HEK293 (cell line): ENCODE results near the gene TOR4A.
A peak's percentile ranks its signal among the peaks of the same experiment; 100 is the strongest.

Experiments used
- GLIS2 ChIP-seq: fragments of 450-650 bp; formaldehyde crosslinking; IDR thresholded peaks from 2 replicates; pipeline ENCODE4 v1.5.1; 2016; ENCODE audit warnings: missing biosample characterization, missing genetic modification characterization
- KLF1 ChIP-seq: fragments of 450-650 bp; formaldehyde crosslinking; IDR thresholded peaks from 2 replicates; pipeline ENCODE4 v1.5.1; 2016; ENCODE audit warnings: missing biosample characterization, missing genetic modification characterization
- MEIS1 ChIP-seq: sonication (generic); formaldehyde crosslinking; IDR thresholded peaks from 2 replicates; pipeline ENCODE4 v1.8.1; 2022; ENCODE audit warnings: missing genetic modification reagents, mild to moderate bottlenecking, borderline replicate concordance
- OSR2 ChIP-seq: fragments of 450-650 bp; formaldehyde crosslinking; IDR thresholded peaks from 2 replicates; pipeline ENCODE4 v1.5.1; 2016; ENCODE audit warnings: missing biosample characterization, missing genetic modification characterization
- SP3 ChIP-seq: fragments of 450-650 bp; formaldehyde crosslinking; IDR thresholded peaks from 2 replicates; pipeline ENCODE4 v1.5.1; 2016; ENCODE audit warnings: missing biosample characterization, missing genetic modification characterization
- TRIM28 ChIP-seq: IDR thresholded peaks from 2 replicates; pipeline ENCODE4 v1.6.1; 2011; ENCODE audit warnings: low read length, control low read depth, borderline replicate concordance
- ZBTB48 ChIP-seq: fragments of 450-650 bp; formaldehyde crosslinking; IDR thresholded peaks from 2 replicates; pipeline ENCODE4 v1.5.1; 2016; ENCODE audit warnings: missing biosample characterization, missing genetic modification characterization
- ZNF514 ChIP-seq: fragments of 450-650 bp; formaldehyde crosslinking; IDR thresholded peaks from 2 replicates; pipeline ENCODE4 v1.5.1; 2016; ENCODE audit warnings: missing biosample characterization, missing genetic modification characterization
- ZNF530 ChIP-seq: fragments of 450-650 bp; formaldehyde crosslinking; IDR thresholded peaks from 2 replicates; pipeline ENCODE4 v1.5.1; 2016; ENCODE audit warnings: low read depth, missing biosample characterization, missing genetic modification characterization
- ZNF560 ChIP-seq: fragments of 450-650 bp; formaldehyde crosslinking; IDR thresholded peaks from 2 replicates; pipeline ENCODE4 v1.5.1; 2017; ENCODE audit warnings: missing biosample characterization, missing genetic modification characterization, borderline replicate concordance
- ZNF571 ChIP-seq: fragments of 450-650 bp; formaldehyde crosslinking; IDR thresholded peaks from 2 replicates; pipeline ENCODE4 v1.5.0; 2017; ENCODE audit warnings: missing biosample characterization, missing genetic modification characterization
- ZNF701 ChIP-seq: fragments of 450-650 bp; formaldehyde crosslinking; IDR thresholded peaks from 2 replicates; pipeline ENCODE4 v1.5.1; 2016; ENCODE audit warnings: missing biosample characterization, missing genetic modification characterization
- ZNF707 ChIP-seq: fragments of 450-650 bp; formaldehyde crosslinking; IDR thresholded peaks from 2 replicates; pipeline ENCODE4 v1.5.1; 2016; ENCODE audit warnings: missing biosample characterization, missing genetic modification characterization
- ZNF792 ChIP-seq: fragments of 450-650 bp; formaldehyde crosslinking; IDR thresholded peaks from 2 replicates; pipeline ENCODE4 v1.5.1; 2016; ENCODE audit warnings: missing biosample characterization, missing genetic modification characterization
- TF ChIP-seq, protein P1 (sequence below): fragments of 450-650 bp; formaldehyde crosslinking; IDR thresholded peaks from 2 replicates; pipeline ENCODE4 v1.5.1; 2017; ENCODE audit warnings: missing biosample characterization, missing genetic modification characterization
- TF ChIP-seq, protein P2 (sequence below): fragments of 450-650 bp; formaldehyde crosslinking; IDR thresholded peaks from 2 replicates; pipeline ENCODE4 v1.5.1; 2017; ENCODE audit warnings: missing biosample characterization, missing genetic modification characterization
- TF ChIP-seq, protein P3 (sequence below): fragments of 450-650 bp; formaldehyde crosslinking; IDR thresholded peaks from 2 replicates; pipeline ENCODE4 v1.5.1; 2016; ENCODE audit warnings: missing biosample characterization, missing genetic modification characterization
- TF ChIP-seq, protein P4 (sequence below): fragments of 450-650 bp; formaldehyde crosslinking; IDR thresholded peaks from 2 replicates; pipeline ENCODE4 v1.5.1; 2016; ENCODE audit warnings: missing biosample characterization, missing genetic modification characterization
- TF ChIP-seq, protein P5 (sequence below): fragments of 450-650 bp; formaldehyde crosslinking; IDR thresholded peaks from 2 replicates; pipeline ENCODE4 v1.5.1; 2016; ENCODE audit warnings: missing biosample characterization, missing genetic modification characterization, borderline replicate concordance
- TF ChIP-seq, protein P6 (sequence below): fragments of 450-650 bp; formaldehyde crosslinking; IDR thresholded peaks from 2 replicates; pipeline ENCODE4 v1.5.1; 2016; ENCODE audit warnings: missing biosample characterization, missing genetic modification characterization
- TF ChIP-seq, protein P7 (sequence below): fragments of 450-650 bp; formaldehyde crosslinking; IDR thresholded peaks from 2 replicates; pipeline ENCODE4 v1.5.1; 2016; ENCODE audit warnings: missing biosample characterization, missing genetic modification characterization

TOR4A gene

DNA sequence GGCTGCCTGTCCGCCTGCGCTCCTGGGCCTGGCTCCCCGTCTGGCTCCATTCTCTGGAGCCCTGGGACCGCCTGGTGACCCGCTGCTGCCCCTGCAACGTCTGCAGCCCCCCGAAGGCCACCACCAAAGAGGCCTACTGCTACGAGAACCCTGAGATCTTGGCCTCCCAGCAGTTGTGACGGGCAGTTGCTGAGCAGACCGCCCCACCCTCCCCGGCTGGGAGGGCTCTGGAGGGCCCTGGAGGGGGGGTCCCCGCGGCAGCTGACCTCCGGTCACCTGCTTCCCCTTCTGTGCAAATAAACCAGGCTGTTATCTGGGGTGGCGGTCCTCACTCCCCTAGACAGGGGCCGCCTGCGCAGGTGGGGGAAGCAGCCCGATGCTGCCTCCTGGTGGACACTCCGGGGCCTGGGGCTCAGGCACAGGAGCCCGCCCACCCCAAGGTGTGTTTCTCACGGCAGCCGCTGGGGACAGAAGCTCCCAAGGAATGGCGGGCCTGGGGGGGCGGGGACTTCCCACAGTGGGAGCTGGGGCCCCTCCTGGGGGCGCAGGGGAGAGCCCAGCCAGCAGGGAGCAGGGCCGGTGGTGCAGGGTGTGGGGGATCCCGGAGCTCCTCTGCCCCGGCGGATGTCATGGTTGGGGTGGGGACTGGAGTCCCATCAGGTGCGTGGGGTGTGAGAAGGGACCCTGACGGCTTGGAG, 41.1 kb upstream of the TOR4A start (continued):
- TF ChIP-seq, protein P1, sequence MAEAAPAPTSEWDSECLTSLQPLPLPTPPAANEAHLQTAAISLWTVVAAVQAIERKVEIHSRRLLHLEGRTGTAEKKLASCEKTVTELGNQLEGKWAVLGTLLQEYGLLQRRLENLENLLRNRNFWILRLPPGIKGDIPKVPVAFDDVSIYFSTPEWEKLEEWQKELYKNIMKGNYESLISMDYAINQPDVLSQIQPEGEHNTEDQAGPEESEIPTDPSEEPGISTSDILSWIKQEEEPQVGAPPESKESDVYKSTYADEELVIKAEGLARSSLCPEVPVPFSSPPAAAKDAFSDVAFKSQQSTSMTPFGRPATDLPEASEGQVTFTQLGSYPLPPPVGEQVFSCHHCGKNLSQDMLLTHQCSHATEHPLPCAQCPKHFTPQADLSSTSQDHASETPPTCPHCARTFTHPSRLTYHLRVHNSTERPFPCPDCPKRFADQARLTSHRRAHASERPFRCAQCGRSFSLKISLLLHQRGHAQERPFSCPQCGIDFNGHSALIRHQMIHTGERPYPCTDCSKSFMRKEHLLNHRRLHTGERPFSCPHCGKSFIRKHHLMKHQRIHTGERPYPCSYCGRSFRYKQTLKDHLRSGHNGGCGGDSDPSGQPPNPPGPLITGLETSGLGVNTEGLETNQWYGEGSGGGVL (tag by site-specific recombination), result peak; percentile 68
- no peak for TF ChIP-seq ZNF701 (tag by site-specific recombination)
- TF ChIP-seq, protein P2, sequence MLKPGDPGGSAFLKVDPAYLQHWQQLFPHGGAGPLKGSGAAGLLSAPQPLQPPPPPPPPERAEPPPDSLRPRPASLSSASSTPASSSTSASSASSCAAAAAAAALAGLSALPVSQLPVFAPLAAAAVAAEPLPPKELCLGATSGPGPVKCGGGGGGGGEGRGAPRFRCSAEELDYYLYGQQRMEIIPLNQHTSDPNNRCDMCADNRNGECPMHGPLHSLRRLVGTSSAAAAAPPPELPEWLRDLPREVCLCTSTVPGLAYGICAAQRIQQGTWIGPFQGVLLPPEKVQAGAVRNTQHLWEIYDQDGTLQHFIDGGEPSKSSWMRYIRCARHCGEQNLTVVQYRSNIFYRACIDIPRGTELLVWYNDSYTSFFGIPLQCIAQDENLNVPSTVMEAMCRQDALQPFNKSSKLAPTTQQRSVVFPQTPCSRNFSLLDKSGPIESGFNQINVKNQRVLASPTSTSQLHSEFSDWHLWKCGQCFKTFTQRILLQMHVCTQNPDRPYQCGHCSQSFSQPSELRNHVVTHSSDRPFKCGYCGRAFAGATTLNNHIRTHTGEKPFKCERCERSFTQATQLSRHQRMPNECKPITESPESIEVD (tag by site-specific recombination), result no peak
- TF ChIP-seq, protein P3, sequence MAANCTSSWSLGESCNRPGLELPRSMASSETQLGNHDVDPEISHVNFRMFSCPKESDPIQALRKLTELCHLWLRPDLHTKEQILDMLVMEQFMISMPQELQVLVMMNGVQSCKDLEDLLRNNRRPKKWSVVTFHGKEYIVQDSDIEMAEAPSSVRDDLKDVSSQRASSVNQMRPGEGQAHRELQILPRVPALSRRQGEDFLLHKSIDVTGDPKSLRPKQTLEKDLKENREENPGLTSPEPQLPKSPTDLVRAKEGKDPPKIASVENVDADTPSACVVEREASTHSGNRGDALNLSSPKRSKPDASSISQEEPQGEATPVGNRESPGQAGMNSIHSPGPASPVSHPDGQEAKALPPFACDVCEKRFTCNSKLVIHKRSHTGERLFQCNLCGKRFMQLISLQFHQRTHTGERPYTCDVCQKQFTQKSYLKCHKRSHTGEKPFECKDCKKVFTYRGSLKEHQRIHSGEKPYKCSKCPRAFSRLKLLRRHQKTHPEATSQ, result 0 out of 2 replicates have a peak, but pooled peaks have one; percentile 65
- TF ChIP-seq, protein P4, sequence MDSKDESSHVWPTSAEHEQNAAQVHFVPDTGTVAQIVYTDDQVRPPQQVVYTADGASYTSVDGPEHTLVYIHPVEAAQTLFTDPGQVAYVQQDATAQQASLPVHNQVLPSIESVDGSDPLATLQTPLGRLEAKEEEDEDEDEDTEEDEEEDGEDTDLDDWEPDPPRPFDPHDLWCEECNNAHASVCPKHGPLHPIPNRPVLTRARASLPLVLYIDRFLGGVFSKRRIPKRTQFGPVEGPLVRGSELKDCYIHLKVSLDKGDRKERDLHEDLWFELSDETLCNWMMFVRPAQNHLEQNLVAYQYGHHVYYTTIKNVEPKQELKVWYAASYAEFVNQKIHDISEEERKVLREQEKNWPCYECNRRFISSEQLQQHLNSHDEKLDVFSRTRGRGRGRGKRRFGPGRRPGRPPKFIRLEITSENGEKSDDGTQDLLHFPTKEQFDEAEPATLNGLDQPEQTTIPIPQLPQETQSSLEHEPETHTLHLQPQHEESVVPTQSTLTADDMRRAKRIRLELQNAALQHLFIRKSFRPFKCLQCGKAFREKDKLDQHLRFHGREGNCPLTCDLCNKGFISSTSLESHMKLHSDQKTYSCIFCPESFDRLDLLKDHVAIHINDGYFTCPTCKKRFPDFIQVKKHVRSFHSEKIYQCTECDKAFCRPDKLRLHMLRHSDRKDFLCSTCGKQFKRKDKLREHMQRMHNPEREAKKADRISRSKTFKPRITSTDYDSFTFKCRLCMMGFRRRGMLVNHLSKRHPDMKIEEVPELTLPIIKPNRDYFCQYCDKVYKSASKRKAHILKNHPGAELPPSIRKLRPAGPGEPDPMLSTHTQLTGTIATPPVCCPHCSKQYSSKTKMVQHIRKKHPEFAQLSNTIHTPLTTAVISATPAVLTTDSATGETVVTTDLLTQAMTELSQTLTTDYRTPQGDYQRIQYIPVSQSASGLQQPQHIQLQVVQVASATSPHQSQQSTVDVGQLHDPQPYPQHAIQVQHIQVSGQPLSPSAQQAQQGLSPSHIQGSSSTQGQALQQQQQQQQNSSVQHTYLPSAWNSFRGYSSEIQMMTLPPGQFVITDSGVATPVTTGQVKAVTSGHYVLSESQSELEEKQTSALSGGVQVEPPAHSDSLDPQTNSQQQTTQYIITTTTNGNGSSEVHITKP (tag by site-specific recombination), result no peak
- TF ChIP-seq ZNF514, result no peak
- no peak for TF ChIP-seq ZNF707 (tag by site-specific recombination)
- TF ChIP-seq, protein P5, sequence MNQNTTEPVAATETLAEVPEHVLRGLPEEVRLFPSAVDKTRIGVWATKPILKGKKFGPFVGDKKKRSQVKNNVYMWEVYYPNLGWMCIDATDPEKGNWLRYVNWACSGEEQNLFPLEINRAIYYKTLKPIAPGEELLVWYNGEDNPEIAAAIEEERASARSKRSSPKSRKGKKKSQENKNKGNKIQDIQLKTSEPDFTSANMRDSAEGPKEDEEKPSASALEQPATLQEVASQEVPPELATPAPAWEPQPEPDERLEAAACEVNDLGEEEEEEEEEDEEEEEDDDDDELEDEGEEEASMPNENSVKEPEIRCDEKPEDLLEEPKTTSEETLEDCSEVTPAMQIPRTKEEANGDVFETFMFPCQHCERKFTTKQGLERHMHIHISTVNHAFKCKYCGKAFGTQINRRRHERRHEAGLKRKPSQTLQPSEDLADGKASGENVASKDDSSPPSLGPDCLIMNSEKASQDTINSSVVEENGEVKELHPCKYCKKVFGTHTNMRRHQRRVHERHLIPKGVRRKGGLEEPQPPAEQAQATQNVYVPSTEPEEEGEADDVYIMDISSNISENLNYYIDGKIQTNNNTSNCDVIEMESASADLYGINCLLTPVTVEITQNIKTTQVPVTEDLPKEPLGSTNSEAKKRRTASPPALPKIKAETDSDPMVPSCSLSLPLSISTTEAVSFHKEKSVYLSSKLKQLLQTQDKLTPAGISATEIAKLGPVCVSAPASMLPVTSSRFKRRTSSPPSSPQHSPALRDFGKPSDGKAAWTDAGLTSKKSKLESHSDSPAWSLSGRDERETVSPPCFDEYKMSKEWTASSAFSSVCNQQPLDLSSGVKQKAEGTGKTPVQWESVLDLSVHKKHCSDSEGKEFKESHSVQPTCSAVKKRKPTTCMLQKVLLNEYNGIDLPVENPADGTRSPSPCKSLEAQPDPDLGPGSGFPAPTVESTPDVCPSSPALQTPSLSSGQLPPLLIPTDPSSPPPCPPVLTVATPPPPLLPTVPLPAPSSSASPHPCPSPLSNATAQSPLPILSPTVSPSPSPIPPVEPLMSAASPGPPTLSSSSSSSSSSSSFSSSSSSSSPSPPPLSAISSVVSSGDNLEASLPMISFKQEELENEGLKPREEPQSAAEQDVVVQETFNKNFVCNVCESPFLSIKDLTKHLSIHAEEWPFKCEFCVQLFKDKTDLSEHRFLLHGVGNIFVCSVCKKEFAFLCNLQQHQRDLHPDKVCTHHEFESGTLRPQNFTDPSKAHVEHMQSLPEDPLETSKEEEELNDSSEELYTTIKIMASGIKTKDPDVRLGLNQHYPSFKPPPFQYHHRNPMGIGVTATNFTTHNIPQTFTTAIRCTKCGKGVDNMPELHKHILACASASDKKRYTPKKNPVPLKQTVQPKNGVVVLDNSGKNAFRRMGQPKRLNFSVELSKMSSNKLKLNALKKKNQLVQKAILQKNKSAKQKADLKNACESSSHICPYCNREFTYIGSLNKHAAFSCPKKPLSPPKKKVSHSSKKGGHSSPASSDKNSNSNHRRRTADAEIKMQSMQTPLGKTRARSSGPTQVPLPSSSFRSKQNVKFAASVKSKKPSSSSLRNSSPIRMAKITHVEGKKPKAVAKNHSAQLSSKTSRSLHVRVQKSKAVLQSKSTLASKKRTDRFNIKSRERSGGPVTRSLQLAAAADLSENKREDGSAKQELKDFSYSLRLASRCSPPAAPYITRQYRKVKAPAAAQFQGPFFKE (tag by site-specific recombination), result no peak
- TF ChIP-seq ZNF571 (tag by site-specific recombination), result no peak
- TF ChIP-seq ZNF530 (tag by site-specific recombination), result no peak
- peak; percentile 39; the same call in 1 of the 2 replicates for TF ChIP-seq OSR2 (tag by site-specific recombination)
- TF ChIP-seq ZNF560 (tag by site-specific recombination), result no peak
- TF ChIP-seq ZNF792 (tag by site-specific recombination), result no peak
- peak; percentile 68 for TF ChIP-seq KLF1 (tag by site-specific recombination)
- peak; percentile 86; the same call in 1 of the 2 replicates for TF ChIP-seq GLIS2 (tag by site-specific recombination)
- TF ChIP-seq SP3, result peak; percentile 57
- TF ChIP-seq TRIM28, result no peak
- TF ChIP-seq, protein P6, sequence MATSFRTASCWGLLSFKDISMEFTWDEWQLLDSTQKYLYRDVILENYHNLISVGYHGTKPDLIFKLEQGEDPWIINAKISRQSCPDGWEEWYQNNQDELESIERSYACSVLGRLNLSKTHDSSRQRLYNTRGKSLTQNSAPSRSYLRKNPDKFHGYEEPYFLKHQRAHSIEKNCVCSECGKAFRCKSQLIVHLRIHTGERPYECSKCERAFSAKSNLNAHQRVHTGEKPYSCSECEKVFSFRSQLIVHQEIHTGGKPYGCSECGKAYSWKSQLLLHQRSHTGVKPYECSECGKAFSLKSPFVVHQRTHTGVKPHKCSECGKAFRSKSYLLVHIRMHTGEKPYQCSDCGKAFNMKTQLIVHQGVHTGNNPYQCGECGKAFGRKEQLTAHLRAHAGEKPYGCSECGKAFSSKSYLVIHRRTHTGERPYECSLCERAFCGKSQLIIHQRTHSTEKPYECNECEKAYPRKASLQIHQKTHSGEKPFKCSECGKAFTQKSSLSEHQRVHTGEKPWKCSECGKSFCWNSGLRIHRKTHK (tag by site-specific recombination), result no peak
- TF ChIP-seq ZBTB48 (tag by site-specific recombination), result peak; percentile 19; the same call in 1 of the 2 replicates
- no peak for TF ChIP-seq MEIS1 (CRISPR knock-in tag)
- TF ChIP-seq, protein P7, sequence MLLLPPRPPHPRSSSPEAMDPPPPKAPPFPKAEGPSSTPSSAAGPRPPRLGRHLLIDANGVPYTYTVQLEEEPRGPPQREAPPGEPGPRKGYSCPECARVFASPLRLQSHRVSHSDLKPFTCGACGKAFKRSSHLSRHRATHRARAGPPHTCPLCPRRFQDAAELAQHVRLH (tag by site-specific recombination), result no peak
